Neutrophil (primary cell): ENCODE measurements around the gene SRRM4.

Experiments used
- H3K27ac ChIP-seq: fragments of 200-600 bp; sonication (generic); 2 replicates; pipeline ENCODE4 v1.5.1; 2016; ENCODE audit warnings: mild to moderate bottlenecking, moderate library complexity
- H3K27me3 ChIP-seq: fragments of 200-600 bp; sonication (generic); 2 replicates; pipeline ENCODE4 v1.6.0; 2016; ENCODE audit warnings: mild to moderate bottlenecking
- H3K36me3 ChIP-seq: fragments of 200-600 bp; sonication (generic); 2 replicates; pipeline ENCODE4 v1.5.1; 2017
- H3K4me1 ChIP-seq, 2 experiments: fragments of 200-600 bp in 1 of 2; sonication (generic) in 1 of 2; 1 replicate in 1 of 2; 2 replicates in 1 of 2; pipeline versions ENCODE4 v1.5.1 to v1.6.1; 2013 to 2016; ENCODE audit warnings: low read depth in 1 of 2, low read length in 1 of 2, mild to moderate bottlenecking in 1 of 2, moderate library complexity in 1 of 2; ENCODE audit not compliant: control insufficient read depth in 1 of 2, insufficient read depth in 1 of 2
- H3K4me3 ChIP-seq, 2 experiments: fragments of 200-600 bp in 1 of 2; sonication (generic) in 1 of 2; 1 replicate in 1 of 2; 2 replicates in 1 of 2; pipeline ENCODE4 v1.5.1; 2013 to 2016; ENCODE audit warnings: low read depth in 1 of 2, low read length in 1 of 2, mild to moderate bottlenecking in 1 of 2, moderate library complexity in 1 of 2
- H3K9me3 ChIP-seq: fragments of 200-600 bp; sonication (generic); 2 replicates; pipeline ENCODE4 v1.5.1; 2016
- CTCF ChIP-seq: fragments of 200-600 bp; sonication (generic); IDR thresholded peaks from 2 replicates; pipeline ENCODE4 v1.5.1; 2016; ENCODE audit warnings: antibody characterized with exemption

The SRRM4 gene

GRCh38 chr12:119207063-119207560 lies 225.8 kb downstream of the SRRM4 start:
- Histone ChIP-seq H3K4me3 (no peak overlapping the region), H3K27me3 (no peaks in the 10 kb centered on the region), H3K9me3 (no peaks in the 10 kb centered on the region), H3K4me1 (no peaks in the 10 kb centered on the region), H3K36me3 (no peaks in the 10 kb centered on the region), H3K27ac (no peak overlapping the region)
- TF ChIP-seq CTCF: no peak

- Histone ChIP-seq H3K4me3 (no peak overlapping the region), H3K4me1 (no peaks in the 10 kb centered on the region), H3K9me3 (no peaks in the 10 kb centered on the region), H3K27me3 (no peaks in the 10 kb centered on the region), H3K27ac (no peak overlapping the region), H3K36me3 (no peaks in the 10 kb centered on the region)
- TF ChIP-seq CTCF: no peak
Measured at GRCh38 chr12:119208626-119209061, 227.3 kb downstream of the SRRM4 start.

- H3K27ac ChIP-seq: no peak overlapping the region
- no peaks in the 10 kb centered on the region for H3K36me3 ChIP-seq
- no peaks in the 10 kb centered on the region for H3K4me1 ChIP-seq
- H3K9me3 ChIP-seq: no peaks in the 10 kb centered on the region
- H3K4me3 ChIP-seq: no peak overlapping the region
- H3K27me3 ChIP-seq: no peaks in the 10 kb centered on the region
- TF ChIP-seq CTCF: no peak
Measured at GRCh38 chr12:119211884-119212283, 230.5 kb downstream of the SRRM4 start.
